Activated T-cell treated with anti-CD3 and anti-CD28 coated beads for 4 hours (primary cell): ENCODE results near the gene CT47C1.
"Not testable (repeated sequence)": the region's sequence is repeated elsewhere in the genome, so short reads cannot be mapped to it uniquely, and the experiment has no call there.

Source experiments
- DNase-seq: peaks from one replicate; pipeline ENCODE4 v3.0.0-alpha.2; 2020

Gene CT47C1

GRCh38 chrX:119072744-119073143 is at the start of gene CT47C1:
CT47C1 (plus strand) TSS chrX:119072993; CDS start chrX:119073226, 233 bp downstream.
- DNase-seq = no peak

GRCh38 chrX:119025900-119026299 is 46.9 kb upstream of the CT47C1 start:
- no peak for DNase-seq

DNA sequence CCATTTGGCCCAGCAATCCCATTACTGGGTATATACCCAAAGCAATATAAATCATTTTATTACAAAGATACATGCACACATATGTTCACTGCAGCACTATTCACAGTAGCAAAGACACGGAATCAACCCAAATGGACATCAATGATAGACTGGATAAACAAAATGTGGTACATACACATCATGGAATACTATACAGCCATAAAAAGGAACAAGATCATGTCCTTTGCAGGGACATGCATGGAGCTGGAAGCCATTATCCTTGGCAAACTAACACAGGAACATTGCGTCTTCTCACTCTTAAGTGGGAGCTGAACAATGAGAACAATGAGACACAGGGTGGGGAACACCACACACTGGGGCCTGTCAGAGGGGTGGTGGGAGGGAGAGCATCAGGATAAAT is 46.4 kb upstream of the CT47C1 start:
- DNase-seq = not testable (repeated sequence)

GRCh38 chrX:119027960-119028732 is 44.6 kb upstream of the CT47C1 start:
- DNase-seq = not testable (repeated sequence)

DNA sequence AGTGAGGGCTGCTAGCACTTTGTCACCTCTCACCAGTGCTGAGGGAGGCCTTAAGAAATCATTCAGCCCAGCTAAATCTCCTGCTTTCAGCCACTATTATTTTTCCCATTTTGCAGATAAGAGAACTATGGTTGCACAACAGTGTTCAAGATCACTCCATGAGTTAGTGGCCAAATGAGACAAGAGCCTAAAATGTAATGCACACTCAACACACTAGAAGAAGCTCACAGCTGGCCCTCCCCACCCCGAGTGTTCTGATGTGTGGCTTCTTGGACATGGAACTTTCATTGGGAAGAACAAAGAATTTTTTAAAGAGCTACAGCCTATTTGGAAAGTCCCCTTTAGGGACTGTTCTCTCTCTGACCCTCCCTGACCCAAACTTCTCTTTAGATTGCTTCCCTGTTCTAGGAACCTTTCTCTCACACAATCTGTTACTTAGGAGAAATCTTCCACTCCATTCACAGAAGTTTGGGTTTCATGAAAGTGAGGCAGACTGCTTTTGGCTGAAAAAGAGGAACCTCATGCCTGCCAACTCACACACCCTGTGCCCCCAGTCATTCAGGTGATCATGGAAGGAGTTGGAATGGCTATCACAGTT is 44.0 kb upstream of the CT47C1 start:
- DNase-seq = no peak

GRCh38 chrX:119029656-119030055 is 43.1 kb upstream of the CT47C1 start:
- not testable (repeated sequence) for DNase-seq

GRCh38 chrX:119030990-119031389 is 41.8 kb upstream of the CT47C1 start:
- DNase-seq = no peak

GRCh38 chrX:119036107-119037029 is 36.4 kb upstream of the CT47C1 start:
- DNase-seq = no peak

DNA sequence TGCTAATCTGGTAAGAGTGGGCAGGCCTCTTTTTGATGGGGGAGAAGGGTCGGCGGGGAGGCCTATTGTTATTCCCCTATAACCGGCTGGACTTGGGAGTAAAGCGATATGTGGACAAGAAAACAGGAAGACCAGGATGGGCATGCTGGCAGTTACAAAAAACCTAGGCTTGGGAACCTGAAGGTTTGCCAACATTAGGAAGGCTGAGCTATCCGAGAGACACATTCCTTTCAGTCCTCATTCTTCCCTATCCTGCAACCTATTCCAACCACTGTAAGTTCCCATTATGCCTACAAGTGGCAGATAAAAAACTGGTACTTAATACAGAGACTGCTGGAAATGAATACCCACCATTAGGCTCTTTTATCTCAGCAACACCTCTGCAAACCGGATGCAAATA is 32.4 kb upstream of the CT47C1 start:
- DNase-seq = no peak

- no peak for DNase-seq
Measured at GRCh38 chrX:119041175-119041574, 31.6 kb upstream of the CT47C1 start.

- no peak for DNase-seq
Measured at GRCh38 chrX:119042040-119042439, 30.8 kb upstream of the CT47C1 start.

DNA sequence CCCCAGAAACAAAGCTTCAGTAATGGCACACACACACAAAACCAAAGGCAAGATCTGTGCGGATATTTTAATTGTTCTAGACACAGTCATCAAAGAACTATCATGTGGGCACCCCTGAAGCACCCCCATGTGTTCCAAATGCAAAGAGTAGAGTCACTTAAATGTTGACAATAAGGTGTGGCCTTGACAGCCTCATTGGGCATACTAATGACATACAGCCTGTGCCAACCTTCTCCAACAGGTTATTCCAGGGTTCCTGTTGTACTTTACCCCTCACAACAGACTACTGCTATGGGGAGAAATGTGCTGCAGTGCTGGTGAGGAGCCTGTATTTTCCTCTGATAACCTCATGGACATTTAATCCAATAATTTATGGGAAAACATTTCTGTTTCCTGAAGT is 29.8 kb upstream of the CT47C1 start:
- no peak for DNase-seq

- DNase-seq = no peak
Measured at GRCh38 chrX:119045884-119046283, 26.9 kb upstream of the CT47C1 start.

DNA sequence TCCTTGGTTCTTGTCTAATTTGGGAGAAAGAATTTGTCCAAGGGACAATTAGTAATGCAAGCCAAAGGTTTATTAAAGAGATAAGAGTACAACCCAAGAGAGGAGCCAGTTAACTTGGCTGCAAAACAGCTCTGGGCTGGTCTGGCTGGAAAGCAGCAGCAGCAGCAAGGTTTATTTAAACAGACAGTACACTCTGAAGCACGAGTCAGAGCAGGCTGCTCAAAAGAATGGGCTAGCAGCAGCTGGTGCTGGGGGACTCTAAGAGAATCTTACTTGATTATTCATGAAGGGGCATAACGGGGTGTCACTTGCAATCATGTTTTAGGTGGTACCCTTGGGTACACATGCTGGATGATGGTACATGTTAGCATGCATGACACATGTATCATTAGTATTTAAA is 17.1 kb upstream of the CT47C1 start:
- DNase-seq = no peak

DNA sequence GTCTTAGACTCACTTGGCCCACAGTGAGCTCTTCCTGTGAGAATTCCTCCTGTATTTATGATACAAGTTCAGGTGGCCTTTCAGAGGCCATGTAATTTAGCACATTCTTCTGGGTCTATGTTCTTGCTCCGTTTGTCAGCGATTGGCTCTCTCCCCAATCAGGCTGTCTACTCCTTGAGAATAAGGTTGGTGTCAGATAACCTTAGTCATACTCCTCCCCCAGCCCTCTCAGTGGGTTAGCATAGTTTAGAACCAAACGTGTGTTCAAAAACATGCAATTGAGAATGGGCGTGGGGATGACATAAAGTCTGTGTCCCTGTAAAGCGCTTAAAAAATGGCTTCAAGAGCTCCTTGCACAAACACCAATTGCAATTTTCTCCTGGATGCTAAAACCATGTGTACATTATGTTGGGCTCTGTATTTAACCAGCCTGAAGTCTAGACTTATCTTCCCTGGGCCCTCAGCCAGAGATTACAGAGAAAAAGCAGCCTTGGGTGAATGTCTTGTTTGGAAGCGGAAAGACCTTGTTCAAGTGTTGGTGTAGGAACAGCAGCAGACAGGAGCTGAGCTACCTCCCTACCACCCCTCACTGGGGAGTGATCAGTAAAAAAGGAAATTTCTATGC is 9.9 kb upstream of the CT47C1 start:
- DNase-seq = no peak

GRCh38 chrX:119063428-119063827 is 9.4 kb upstream of the CT47C1 start:
- DNase-seq = no peak

GRCh38 chrX:119067023-119067739 is 5.6 kb upstream of the CT47C1 start:
- peak; percentile 16 for DNase-seq

DNA sequence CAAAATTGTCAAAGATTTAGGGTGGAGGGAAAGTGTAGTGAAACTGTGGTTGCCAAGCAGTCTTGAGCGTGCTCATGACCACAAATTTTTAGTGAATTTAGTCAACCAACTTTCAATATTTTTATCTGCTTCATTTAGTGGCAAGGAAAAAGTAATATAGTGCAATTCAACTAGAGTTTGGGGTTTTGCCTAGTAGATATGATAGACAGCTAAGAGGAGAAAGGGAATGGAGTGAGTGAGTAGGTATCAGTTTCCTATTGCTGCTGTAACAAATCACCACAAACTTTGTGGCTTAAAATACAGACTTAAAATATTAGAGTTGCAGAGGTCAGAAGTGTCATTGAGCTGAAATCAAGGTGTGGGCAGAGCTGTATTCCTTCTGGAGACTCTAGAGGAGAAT is 3.7 kb upstream of the CT47C1 start:
- no peak for DNase-seq

GRCh38 chrX:119069762-119070161 is 3.0 kb upstream of the CT47C1 start:
- DNase-seq = no peak

- DNase-seq = no peak
Measured at GRCh38 chrX:119071381-119071780, 1.4 kb upstream of the CT47C1 start.

DNA sequence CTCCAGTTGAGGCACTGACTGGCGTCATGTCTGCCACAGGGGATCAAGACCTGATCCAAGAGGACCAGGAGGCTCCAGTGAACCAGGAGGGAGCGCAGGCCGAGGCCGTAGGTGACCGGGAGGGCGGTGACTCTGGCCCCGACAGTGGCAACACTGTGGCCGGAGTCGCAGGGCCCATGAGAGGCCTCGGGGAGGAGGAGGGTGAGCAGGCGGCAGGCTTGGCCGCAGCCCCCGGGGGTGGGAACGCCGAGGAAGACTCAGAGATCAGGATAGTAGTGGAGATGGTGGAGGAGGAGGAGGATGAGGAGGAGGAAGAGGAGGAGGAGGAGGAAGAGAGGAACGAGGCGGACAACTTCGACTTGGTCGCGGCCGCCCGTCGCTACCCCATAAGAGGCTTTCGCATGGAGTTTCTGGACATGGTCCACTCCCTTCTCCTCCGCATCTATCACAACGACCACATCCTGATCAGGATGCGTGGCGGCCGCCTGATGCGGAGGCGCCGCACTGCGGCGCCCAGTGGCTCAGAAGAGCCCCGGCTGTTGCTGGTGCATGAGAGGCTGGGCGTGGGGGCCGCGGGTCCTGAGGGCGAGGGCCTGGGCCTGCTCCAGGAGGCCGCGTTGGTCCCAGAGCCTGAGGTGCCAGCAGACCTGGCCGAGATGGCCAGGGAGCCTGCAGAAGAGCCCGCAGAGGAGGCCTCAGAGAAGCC is 560 bp downstream of the CT47C1 start:
- no peak for DNase-seq

DNA sequence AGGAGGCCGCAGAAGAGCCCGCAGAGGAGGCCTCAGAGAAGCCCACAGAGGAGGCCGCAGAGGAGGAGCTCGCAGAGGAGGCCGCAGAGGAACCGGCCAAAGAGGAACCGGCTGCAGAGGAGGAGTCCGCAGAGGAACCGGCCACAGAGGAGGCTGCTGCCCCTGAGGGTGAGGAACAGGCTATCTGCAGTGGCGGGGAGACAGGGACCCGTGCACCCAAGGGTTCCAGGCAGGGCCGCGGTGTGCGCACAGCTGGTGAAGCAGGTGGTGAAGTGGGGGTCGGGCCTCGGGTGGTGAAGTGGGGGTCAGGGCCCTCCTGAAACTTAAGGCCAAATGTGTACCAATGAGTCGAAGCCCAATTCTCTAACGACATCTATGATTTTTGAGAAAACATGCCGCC is 1.1 kb downstream of the CT47C1 start:
- no peak for DNase-seq
